Right forelimb (tissue), 1 donor: ENCODE results near the gene COL23A1.

ENCODE experiments used
- DNase-seq: peaks from one replicate; pipeline ENCODE4 v3.0.0-alpha.2; 2018

The COL23A1 gene

GRCh38 chr5:178590141-178590923 lies at the start of gene COL23A1:
COL23A1 (minus strand) TSS chr5:178590393.
- DNase-seq, result peak; percentile 82

GRCh38 chr5:178637356-178638074 lies 47.3 kb upstream of the COL23A1 start:
- DNase-seq, result no peak

- no peak for DNase-seq
Measured at GRCh38 chr5:178632285-178632684, 42.1 kb upstream of the COL23A1 start.

GRCh38 chr5:178630951-178631350 lies 40.8 kb upstream of the COL23A1 start:
- no peak for DNase-seq

- no peak for DNase-seq
Measured at GRCh38 chr5:178630475-178630930, 40.3 kb upstream of the COL23A1 start.

- no peak for DNase-seq
Measured at GRCh38 chr5:178627259-178627598, 37.0 kb upstream of the COL23A1 start.

- peak; percentile 98 for DNase-seq
Measured at GRCh38 chr5:178626484-178627258, 36.5 kb upstream of the COL23A1 start, which contains the start of gene CLK4. CLK4 (minus strand) TSS chr5:178627050; CDS start chr5:178623416, 3,634 bp downstream.

GRCh38 chr5:178625679-178626483 lies 35.7 kb upstream of the COL23A1 start:
- DNase-seq, result no peak

- no peak for DNase-seq
Measured at GRCh38 chr5:178624631-178625546, 34.7 kb upstream of the COL23A1 start.

GRCh38 chr5:178622679-178623247 lies 32.6 kb upstream of the COL23A1 start:
- no peak for DNase-seq

GRCh38 chr5:178619390-178619789 lies 29.2 kb upstream of the COL23A1 start:
- DNase-seq, result no peak

- no peak for DNase-seq
Measured at GRCh38 chr5:178612299-178612698, 22.1 kb upstream of the COL23A1 start.

- DNase-seq, result no peak
Measured at GRCh38 chr5:178606269-178606668, 16.1 kb upstream of the COL23A1 start.

- no peak for DNase-seq
Measured at GRCh38 chr5:178605788-178606187, 15.6 kb upstream of the COL23A1 start.

GRCh38 chr5:178602752-178603151 lies 12.6 kb upstream of the COL23A1 start:
- DNase-seq, result no peak

- DNase-seq, result no peak
Measured at GRCh38 chr5:178595750-178596149, 5.6 kb upstream of the COL23A1 start.

GRCh38 chr5:178595150-178595549 lies 5.0 kb upstream of the COL23A1 start:
- DNase-seq, result no peak

GRCh38 chr5:178590924-178591423 lies 781 bp upstream of the COL23A1 start:
- no peak for DNase-seq

- peak; percentile 65 for DNase-seq
Measured at GRCh38 chr5:178589180-178590140, 733 bp downstream of the COL23A1 start.

- no peak for DNase-seq
Measured at GRCh38 chr5:178588769-178589168, 1.4 kb downstream of the COL23A1 start.
